Dedifferentiated amniotic fluid mesenchymal stem cell (primary cell): ENCODE results near the gene EXOC4.

ENCODE experiments used
- DNase-seq: peaks from one replicate; pipeline ENCODE4 v3.0.0-alpha.2; 2016; ENCODE audit errors: extremely low spot score

EXOC4 gene

GRCh38 chr7:133704453-133704852 lies 451.6 kb downstream of the EXOC4 start:
- DNase-seq: no peak

- DNase-seq: no peak
These were observed 452.7 kb downstream of the EXOC4 start for GRCh38 chr7:133705596-133705995.

GRCh38 chr7:133706016-133706415 lies 453.1 kb downstream of the EXOC4 start:
- no peak for DNase-seq

- no peak for DNase-seq
These were observed 456.4 kb downstream of the EXOC4 start for GRCh38 chr7:133709036-133709880.

GRCh38 chr7:133712544-133712943 lies 459.7 kb downstream of the EXOC4 start:
- DNase-seq: no peak

- DNase-seq: no peak
These were observed 461.8 kb downstream of the EXOC4 start for GRCh38 chr7:133714654-133715053.

- DNase-seq: no peak
These were observed 465.3 kb downstream of the EXOC4 start for GRCh38 chr7:133718131-133718530.

- DNase-seq: no peak
These were observed 470.2 kb downstream of the EXOC4 start for GRCh38 chr7:133723044-133723443.

- DNase-seq: no peak
These were observed 471.3 kb downstream of the EXOC4 start for GRCh38 chr7:133724148-133724547.

- DNase-seq: no peak
These were observed 471.8 kb downstream of the EXOC4 start for GRCh38 chr7:133724694-133725093.

- DNase-seq: no peak
These were observed 474.8 kb downstream of the EXOC4 start for GRCh38 chr7:133727476-133728214.

GRCh38 chr7:133730360-133730759 lies 477.5 kb downstream of the EXOC4 start:
- DNase-seq: no peak

GRCh38 chr7:133733401-133733800 lies 480.5 kb downstream of the EXOC4 start:
- DNase-seq: no peak

- no peak for DNase-seq
These were observed 482.3 kb downstream of the EXOC4 start for GRCh38 chr7:133735222-133735621.

GRCh38 chr7:133739817-133740216 lies 486.9 kb downstream of the EXOC4 start:
- no peak for DNase-seq

- no peak for DNase-seq
These were observed 488.2 kb downstream of the EXOC4 start for GRCh38 chr7:133741078-133741477.

GRCh38 chr7:133741703-133742102 lies 488.8 kb downstream of the EXOC4 start:
- DNase-seq: no peak

- DNase-seq: no peak
These were observed 490.0 kb downstream of the EXOC4 start for GRCh38 chr7:133742709-133743538.

- no peak for DNase-seq
These were observed 491.6 kb downstream of the EXOC4 start for GRCh38 chr7:133744451-133744850.

GRCh38 chr7:133746305-133746704 lies 493.4 kb downstream of the EXOC4 start:
- DNase-seq: no peak

GRCh38 chr7:133746847-133747246 lies 494.0 kb downstream of the EXOC4 start:
- DNase-seq: no peak
